Right lobe of liver (tissue), 6 donors: ENCODE results near the gene PSMB11. TPM values are rescaled to one million over a fixed set of nuclear protein-coding genes. Genes with fewer than 3 reads are reported as not detected.
A peak's percentile ranks its signal among the peaks of the same experiment; 100 is the strongest.

Experiments
- ATAC-seq, 4 donors: fragments of 200-7000 bp; cut with Tn5 transposase; one replicate each; pipeline ENCODE4 v1.9.1; 2020; ENCODE audit warnings: mild to moderate bottlenecking in 4 of 4, moderate library complexity in 4 of 4
- DNase-seq, 3 donors: peaks; one replicate each; pipeline ENCODE4 v3.0.0-alpha.2; 2020
- H3K27ac ChIP-seq, 3 donors: fragments of 200-600 bp; one replicate each; pipeline ENCODE4 v1.8.0; 2022
- H3K27me3 ChIP-seq, 2 donors: fragments of 200-600 bp; one replicate each; pipeline ENCODE4 v1.8.0; 2022
- H3K36me3 ChIP-seq, 4 donors: fragments of 200-600 bp; sonication (generic) in 1 of 4; one replicate each; pipeline versions ENCODE4 v1.5.1 to v1.8.0; 2017 to 2022; ENCODE audit warnings: control low read depth in 1 of 4
- H3K4me1 ChIP-seq, 4 donors: fragments of 200-600 bp; sonication (generic) in 1 of 4; one replicate each; pipeline versions ENCODE4 v1.5.1 to v1.8.0; 2017 to 2022; ENCODE audit warnings: control low read depth in 1 of 4
- H3K4me3 ChIP-seq, 3 donors: fragments of 200-600 bp; one replicate each; pipeline ENCODE4 v1.8.0; 2022
- H3K9me3 ChIP-seq, 4 donors: fragments of 200-600 bp; sonication (generic) in 1 of 4; one replicate each; pipeline versions ENCODE4 v1.5.1 to v1.8.0; 2017 to 2022; ENCODE audit warnings: control low read depth in 1 of 4
- POLR2A ChIP-seq: fragments of 450-650 bp; IDR thresholded peaks from one replicate; pipeline ENCODE4 v1.6.1; 2017; ENCODE audit warnings: antibody characterized with exemption, mild to moderate bottlenecking
- WGBS: methylation state at CpG from one replicate; pipeline ENCODE4 v1.1.6; 2018; ENCODE audit warnings: low coverage, low lambda C conversion rate; ENCODE audit not compliant: insufficient coverage; ENCODE audit errors: missing lambda C conversion rate; 5-methylcytosine and 5-hydroxymethylcytosine counted together
- intact Hi-C, 2 donors: fragments of 100-400 bp; cut with DNase I; formaldehyde crosslinking; loops; one replicate each; pipeline versions ENCODE4 v1.11.2 to v1.14.1; 2022
- total RNA-seq, 6 experiments: library from RNA; depleted of rRNA in 2 of 6; stranded (reverse); fragments of >200 nt in 2 of 6; fragmentation: NEBNext Ultra II Directional in 3 of 6; extraction: Animal tissue kit (Norgen Biotek cat#: 25700) in 3 of 6; gene quantifications; one replicate each; pipeline versions ENCODE4 v1.1.0 to v1.2.4, GENCODE V29; 2016 to 2023
- TF ChIP-seq, protein P1 (sequence below), 4 donors: fragments of 200-600 bp in 3 of 4; fragments of 450-650 bp in 1 of 4; IDR thresholded peaks; one replicate each; pipeline versions ENCODE4 v1.5.1 to v1.8.0; 2016 to 2022; ENCODE audit warnings: antibody characterized with exemption in 4 of 4, mild to moderate bottlenecking in 2 of 4
- donor health status: DM: no; HTN: yes; CAD: no.
- donor health status: DM: no; HTN: no; CAD: no.
- donor health status: DM: no; HTN: no; CAD: no.
- donor health status: DM: no; HTN: yes; CAD: no.
- donor health status: DM: no; HTN: yes; CAD: no.

Gene PSMB11
- total RNA-seq, 6 experiments from 2014 or later = not detected

DNA sequence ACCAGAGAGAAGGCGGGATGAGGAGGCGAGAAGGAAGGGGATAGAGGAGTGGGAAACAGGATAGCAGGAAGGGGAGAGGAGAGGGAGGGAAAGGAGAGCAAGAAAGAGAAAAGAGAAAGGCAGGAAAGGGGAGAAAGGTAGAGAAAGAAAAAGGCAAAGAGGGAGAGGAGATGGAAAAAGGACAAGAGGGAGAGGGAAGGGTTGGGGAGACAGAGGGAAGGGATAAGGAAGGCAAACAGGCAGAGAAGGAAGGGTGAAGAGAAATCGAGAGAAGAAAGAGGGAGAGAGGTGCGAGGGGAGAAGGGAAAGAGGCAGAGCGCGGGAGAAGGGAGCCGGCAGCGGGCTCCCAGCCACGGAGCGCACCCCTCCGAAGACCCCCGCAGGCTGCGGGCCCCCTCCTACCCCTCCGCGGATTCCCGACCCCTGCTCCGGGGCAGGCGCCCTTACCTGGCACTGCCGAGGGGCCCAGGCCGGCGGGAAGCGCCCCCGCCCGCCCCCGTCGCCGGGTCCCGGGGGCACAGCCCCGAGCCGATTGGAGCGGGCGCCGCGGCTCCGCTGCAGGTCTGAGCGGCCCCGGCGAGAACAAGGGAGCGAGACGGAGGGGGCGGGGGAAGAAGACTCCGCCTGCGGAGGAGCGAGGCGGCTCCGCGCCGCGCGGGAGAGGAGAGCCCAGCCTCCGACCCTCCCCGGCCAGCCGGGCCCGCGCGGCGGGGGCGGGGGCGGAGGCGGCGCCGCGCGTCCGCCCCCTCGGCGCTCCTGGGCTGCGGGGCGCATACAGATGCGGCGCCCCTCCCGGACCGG is 15.1 kb downstream of the PSMB11 start, which contains the start of gene CDH24:
TSS of gene CDH24 (minus strand) at position 565 of the 801 bp plus-strand sequence. CDS start 1,787 bp downstream, outside the sequence.
- DNase-seq (peak; percentile 70 to 77 (median 77)), ATAC-seq (peak; percentile 48 to 76 (median 68))
- intact Hi-C loops = loop anchor here (5.0 kb wide), 1 partner anchor 70 kb away; no protein-coding TSS in a partner anchor
- Histone ChIP-seq H3K4me1 (no peaks in the 10 kb centered on the region), H3K36me3 (peaks cover 8 to 35% (median 17%) of the 10 kb centered on the region in 4 donors), H3K9me3 (no peaks in the 10 kb centered on the region), H3K27ac (peak within 1 kb of the TSS in 2 of 3 donors; percentile 41 to 43), H3K4me3 (peak within 1 kb of the TSS; percentile 61 to 65 (median 64)), H3K27me3 (no peaks in the 10 kb centered on the region)
- no peak for TF ChIP-seq POLR2A
- TF ChIP-seq, protein P1, sequence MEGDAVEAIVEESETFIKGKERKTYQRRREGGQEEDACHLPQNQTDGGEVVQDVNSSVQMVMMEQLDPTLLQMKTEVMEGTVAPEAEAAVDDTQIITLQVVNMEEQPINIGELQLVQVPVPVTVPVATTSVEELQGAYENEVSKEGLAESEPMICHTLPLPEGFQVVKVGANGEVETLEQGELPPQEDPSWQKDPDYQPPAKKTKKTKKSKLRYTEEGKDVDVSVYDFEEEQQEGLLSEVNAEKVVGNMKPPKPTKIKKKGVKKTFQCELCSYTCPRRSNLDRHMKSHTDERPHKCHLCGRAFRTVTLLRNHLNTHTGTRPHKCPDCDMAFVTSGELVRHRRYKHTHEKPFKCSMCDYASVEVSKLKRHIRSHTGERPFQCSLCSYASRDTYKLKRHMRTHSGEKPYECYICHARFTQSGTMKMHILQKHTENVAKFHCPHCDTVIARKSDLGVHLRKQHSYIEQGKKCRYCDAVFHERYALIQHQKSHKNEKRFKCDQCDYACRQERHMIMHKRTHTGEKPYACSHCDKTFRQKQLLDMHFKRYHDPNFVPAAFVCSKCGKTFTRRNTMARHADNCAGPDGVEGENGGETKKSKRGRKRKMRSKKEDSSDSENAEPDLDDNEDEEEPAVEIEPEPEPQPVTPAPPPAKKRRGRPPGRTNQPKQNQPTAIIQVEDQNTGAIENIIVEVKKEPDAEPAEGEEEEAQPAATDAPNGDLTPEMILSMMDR (IDR thresholded peaks at IDR 0.05) = no peak
- WGBS = 0% methylated on average over 3 of the region's 73 CpGs

DNA sequence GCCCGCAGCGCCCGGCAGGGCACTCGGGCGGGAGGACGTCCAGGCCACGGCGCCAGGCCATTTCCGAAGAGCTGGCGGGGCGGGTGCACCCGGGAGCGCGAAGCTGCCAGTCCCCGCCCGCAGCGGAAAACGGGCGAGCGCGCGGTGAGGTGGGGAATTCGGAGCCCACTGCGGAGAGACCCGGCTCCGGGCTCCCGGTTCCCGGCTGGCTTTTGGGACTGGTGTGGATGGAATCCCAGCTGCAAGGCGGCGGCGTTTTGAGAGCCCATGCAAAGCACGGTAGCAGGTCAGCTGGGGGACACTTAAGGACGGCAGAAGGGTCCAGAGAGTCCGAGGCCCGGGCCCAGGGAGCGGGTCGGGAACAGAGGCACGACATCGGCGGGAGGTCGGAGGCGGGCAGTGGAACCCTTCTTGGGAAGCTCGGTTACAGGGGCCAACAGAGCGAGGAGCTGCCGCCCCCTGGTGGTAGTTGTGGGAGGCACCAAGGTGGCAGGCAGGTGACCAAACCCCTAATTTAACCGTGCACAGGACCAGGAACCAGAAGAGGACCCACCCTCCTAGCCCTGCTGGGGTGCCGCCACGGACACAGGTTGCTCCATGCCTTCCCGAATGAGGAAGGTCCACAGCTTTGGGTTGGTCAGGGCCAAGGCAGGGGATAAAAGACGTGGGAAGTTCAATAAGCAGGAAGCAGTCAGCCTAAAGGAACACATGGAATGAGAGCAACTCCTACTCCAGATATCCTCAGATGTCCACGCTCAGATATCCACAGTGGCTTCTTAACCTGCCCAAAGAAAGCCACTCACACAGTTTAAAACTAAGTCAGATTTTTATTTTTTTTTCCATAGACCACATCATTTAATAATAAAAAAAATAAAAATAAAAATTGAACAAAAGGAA is 16.0 kb downstream of the PSMB11 start:
- Histone ChIP-seq H3K4me3 (peak overlapping the region; percentile 61 to 65 (median 64)), H3K4me1 (peaks cover 0 to 6% (median 0%) of the 10 kb centered on the region in 4 donors), H3K27ac (peak overlapping the region in 2 of 3 donors; percentile 41 to 43), H3K36me3 (peaks cover 10 to 44% (median 24%) of the 10 kb centered on the region in 4 donors), H3K9me3 (no peaks in the 10 kb centered on the region), H3K27me3 (no peaks in the 10 kb centered on the region)
- intact Hi-C loops = loop anchor here (5.0 kb wide), 1 partner anchor 71 kb away; no protein-coding TSS in a partner anchor
- peak; percentile 82 to 90 (median 86) for ATAC-seq
- TF ChIP-seq, protein P1 (IDR thresholded peaks at IDR 0.05) = peak; percentile 90 to 96 (median 95)
- TF ChIP-seq POLR2A = no peak
- 3% methylated on average over 5 of the region's 51 CpGs for WGBS
- DNase-seq = peak; percentile 86 to 90 (median 87)

DNA sequence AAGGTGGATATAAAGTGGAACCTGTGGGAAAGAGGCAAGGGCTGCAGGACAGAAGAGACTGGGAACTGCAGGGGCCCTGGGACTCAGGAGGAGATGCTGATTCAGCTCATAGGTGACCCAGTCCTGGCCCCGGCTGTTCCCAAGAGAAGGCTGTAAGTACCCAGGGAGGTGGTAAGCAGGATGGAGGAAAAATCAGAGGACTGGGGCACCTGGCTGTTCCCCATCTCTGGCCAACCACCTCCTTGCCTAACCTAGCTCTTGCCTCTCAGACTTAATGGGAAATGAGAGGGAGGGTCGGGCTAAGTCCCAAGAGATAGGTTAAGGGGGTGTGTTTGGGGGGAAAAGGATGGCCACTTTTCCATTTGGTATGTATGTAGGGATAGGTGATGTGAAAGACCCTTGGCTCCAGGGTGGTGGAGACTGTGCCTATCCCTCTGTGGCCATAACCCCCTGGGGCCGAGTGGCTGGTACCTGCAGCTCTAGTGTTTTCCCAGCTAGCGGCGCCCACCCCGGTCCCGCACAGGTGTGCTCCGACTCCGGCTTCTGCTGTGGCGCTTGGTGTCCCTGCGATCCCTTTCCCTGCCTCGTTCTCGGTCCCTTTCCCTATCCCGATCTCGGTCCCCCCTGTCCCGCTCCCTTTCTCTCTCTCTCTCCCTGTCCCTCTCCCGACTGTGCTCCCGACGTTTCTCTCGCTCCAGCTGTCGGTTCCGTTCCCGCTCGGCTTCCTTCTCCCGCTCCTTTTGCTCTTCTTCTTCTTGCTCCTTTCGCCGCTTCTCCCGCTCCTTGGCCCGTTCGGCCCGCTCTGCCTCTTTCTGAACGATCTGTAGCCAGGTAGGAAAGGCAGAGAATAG is 16.9 kb downstream of the PSMB11 start:
- Histone ChIP-seq H3K27ac (no peak overlapping the region), H3K36me3 (peaks cover 19 to 52% (median 32%) of the 10 kb centered on the region in 4 donors), H3K4me1 (peaks cover 0 to 6% (median 0%) of the 10 kb centered on the region in 4 donors), H3K9me3 (no peaks in the 10 kb centered on the region), H3K4me3 (no peak overlapping the region), H3K27me3 (no peaks in the 10 kb centered on the region)
- no peak for TF ChIP-seq POLR2A
- TF ChIP-seq, protein P1 (IDR thresholded peaks at IDR 0.05) = no peak
- ATAC-seq (no peak), DNase-seq (no peak)
- intact Hi-C loops = loop anchor here (5.0 kb wide), 1 partner anchor 72 kb away; no protein-coding TSS in a partner anchor
- WGBS = 89% methylated on average over 16 of the region's 32 CpGs
